GM23248 (cell line): ENCODE measurements around the gene SNRNP35. TPM values are rescaled to one million over a fixed set of nuclear protein-coding genes. Genes with fewer than 3 reads are reported as not detected.

ENCODE experiments used
- DNase-seq: peaks from one replicate; pipeline ENCODE4 v3.0.0-alpha.2; 2015
- H2AFZ ChIP-seq: fragments of 200-600 bp; sonication (generic); 2 replicates; pipeline ENCODE4 v1.6.1; 2016; ENCODE audit warnings: antibody characterized with exemption
- H3F3A ChIP-seq: fragments of 200-600 bp; sonication (generic); 2 replicates; pipeline ENCODE4 v1.6.1; 2016; ENCODE audit warnings: mild to moderate bottlenecking, antibody characterized with exemption, mixed run types; ENCODE audit not compliant: insufficient read depth
- H3K27ac ChIP-seq: fragments of 200-600 bp; sonication (generic); 2 replicates; pipeline ENCODE4 v1.5.1; 2016; ENCODE audit warnings: mild to moderate bottlenecking
- H3K27me3 ChIP-seq: fragments of 200-600 bp; sonication (generic); replicated peaks from 2 replicates; pipeline ENCODE4 v1.6.1; 2016; ENCODE audit warnings: mild to moderate bottlenecking; ENCODE audit not compliant: insufficient read depth
- H3K36me3 ChIP-seq: fragments of 200-600 bp; sonication (generic); 2 replicates; pipeline ENCODE4 v1.6.1; 2016; ENCODE audit warnings: low read depth, mild to moderate bottlenecking
- H3K4me1 ChIP-seq: fragments of 200-600 bp; sonication (generic); 2 replicates; pipeline ENCODE4 v1.6.1; 2016; ENCODE audit warnings: mild to moderate bottlenecking; ENCODE audit not compliant: insufficient read depth
- H3K4me2 ChIP-seq: fragments of 200-600 bp; sonication (generic); one replicate; pipeline ENCODE4 v1.6.1; 2016; ENCODE audit warnings: mild to moderate bottlenecking; ENCODE audit not compliant: unreplicated experiment
- H3K4me3 ChIP-seq: fragments of 200-600 bp; sonication (generic); 2 replicates; pipeline ENCODE4 v1.5.1; 2016; ENCODE audit warnings: mild to moderate bottlenecking
- H3K79me2 ChIP-seq: fragments of 200-600 bp; sonication (generic); 2 replicates; pipeline ENCODE4 v1.6.1; 2016; ENCODE audit warnings: mild to moderate bottlenecking; ENCODE audit not compliant: insufficient read depth
- H3K9ac ChIP-seq: fragments of 200-600 bp; sonication (generic); 2 replicates; pipeline ENCODE4 v1.6.1; 2016; ENCODE audit warnings: mild to moderate bottlenecking
- H3K9me2 ChIP-seq: fragments of 200-600 bp; sonication (generic); 2 replicates; pipeline ENCODE4 v1.6.1; 2016; ENCODE audit warnings: mixed run types, mild to moderate bottlenecking, moderate library complexity; ENCODE audit not compliant: insufficient read depth
- H3K9me3 ChIP-seq: fragments of 200-600 bp; sonication (generic); one replicate; pipeline ENCODE4 v1.6.1; 2017; ENCODE audit warnings: low read depth
- H4K20me1 ChIP-seq: fragments of 200-600 bp; sonication (generic); 2 replicates; pipeline ENCODE4 v1.6.0; 2016; ENCODE audit not compliant: insufficient read depth
- EZH2 ChIP-seq: fragments of 200-600 bp; sonication (generic); IDR thresholded peaks from 2 replicates; pipeline ENCODE4 v1.6.1; 2018; ENCODE audit warnings: antibody characterized with exemption, mild to moderate bottlenecking; ENCODE audit not compliant: insufficient read depth, poor library complexity, severe bottlenecking
- EZH2phosphoT487 ChIP-seq: fragments of 200-600 bp; sonication (generic); IDR thresholded peaks from 2 replicates; pipeline ENCODE4 v1.6.1; 2018; ENCODE audit warnings: antibody characterized with exemption, moderate library complexity, mild to moderate bottlenecking, low read depth; ENCODE audit not compliant: insufficient read depth
- WGBS, 2 experiments: methylation state at CpG; one replicate each; pipeline ENCODE4 v1.1.6; 2015 to 2017; ENCODE audit warnings: low lambda C conversion rate in 2 of 2, low coverage in 1 of 2; ENCODE audit errors: missing lambda C conversion rate in 2 of 2; 5-methylcytosine and 5-hydroxymethylcytosine counted together
- in situ Hi-C: fragments of 300-500 bp; cut with MboI; formaldehyde crosslinking; loops from 2 replicates; pipeline ENCODE4 v1.15.0; 2020
- polyA plus RNA-seq: library from polyadenylated mRNA; unstranded; fragments of >200 nt; fragmentation: Nextera tagmentation; extraction: Ambion mirVana; gene quantifications from 2 replicates; pipeline ENCODE4 v1.2.1, GENCODE V29; 2016
- total RNA-seq: library from RNA; depleted of rRNA; stranded (reverse); fragments of >200 nt; shearing (Covaris generic); gene quantifications from 2 replicates; pipeline ENCODE4 v1.2.3, GENCODE V29; 2014

SNRNP35 gene
- total and polyA plus RNA-seq, 2 experiments from 2014 or later: 9.8 to 17.6 TPM

DNA sequence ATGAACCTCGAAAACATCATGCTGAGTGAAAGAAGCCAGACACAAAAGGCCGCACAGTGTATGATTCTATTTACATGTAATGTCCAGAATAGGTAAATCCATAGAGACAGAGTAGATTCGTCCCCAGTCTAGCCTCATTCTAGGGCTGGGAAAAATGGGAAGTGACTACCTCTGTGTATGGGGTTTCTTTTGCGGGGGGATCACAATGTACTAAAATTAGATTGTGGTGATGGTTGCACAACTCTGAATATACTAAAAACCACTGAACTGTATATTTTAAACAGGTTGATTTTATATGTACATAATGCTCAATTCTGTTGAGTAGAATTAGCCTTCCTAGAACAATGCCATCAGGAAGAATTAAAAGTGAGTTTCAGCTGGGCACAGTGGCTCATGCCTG lies 15.2 kb upstream of the SNRNP35 start:
- no peak overlapping the region for H3K4me2 ChIP-seq
- no peaks in the 10 kb centered on the region for H3K27me3 ChIP-seq
- no peak overlapping the region for H2AFZ ChIP-seq
- 94 to 95% methylated on average over 4 of the region's 4 CpGs for WGBS, 2 experiments
- no peak overlapping the region for H3K27ac ChIP-seq
- TF ChIP-seq EZH2: no peak
- TF ChIP-seq EZH2phosphoT487: no peak
- H3K9ac ChIP-seq: no peak overlapping the region
- H3K36me3 ChIP-seq: no peaks in the 10 kb centered on the region
- DNase-seq: no peak
- H3K9me2 ChIP-seq: no peaks in the 10 kb centered on the region
- peaks cover 20% of the 10 kb centered on the region; the same call in 1 of the 2 replicates for H3F3A ChIP-seq
- H3K79me2 ChIP-seq: no peaks in the 10 kb centered on the region
- in situ Hi-C loops: no loop called here
- no peak overlapping the region for H3K4me3 ChIP-seq
- H4K20me1 ChIP-seq: no peaks in the 10 kb centered on the region
- H3K4me1 ChIP-seq: peaks cover 20% of the 10 kb centered on the region
- H3K9me3 ChIP-seq: no peaks in the 10 kb centered on the region

DNA sequence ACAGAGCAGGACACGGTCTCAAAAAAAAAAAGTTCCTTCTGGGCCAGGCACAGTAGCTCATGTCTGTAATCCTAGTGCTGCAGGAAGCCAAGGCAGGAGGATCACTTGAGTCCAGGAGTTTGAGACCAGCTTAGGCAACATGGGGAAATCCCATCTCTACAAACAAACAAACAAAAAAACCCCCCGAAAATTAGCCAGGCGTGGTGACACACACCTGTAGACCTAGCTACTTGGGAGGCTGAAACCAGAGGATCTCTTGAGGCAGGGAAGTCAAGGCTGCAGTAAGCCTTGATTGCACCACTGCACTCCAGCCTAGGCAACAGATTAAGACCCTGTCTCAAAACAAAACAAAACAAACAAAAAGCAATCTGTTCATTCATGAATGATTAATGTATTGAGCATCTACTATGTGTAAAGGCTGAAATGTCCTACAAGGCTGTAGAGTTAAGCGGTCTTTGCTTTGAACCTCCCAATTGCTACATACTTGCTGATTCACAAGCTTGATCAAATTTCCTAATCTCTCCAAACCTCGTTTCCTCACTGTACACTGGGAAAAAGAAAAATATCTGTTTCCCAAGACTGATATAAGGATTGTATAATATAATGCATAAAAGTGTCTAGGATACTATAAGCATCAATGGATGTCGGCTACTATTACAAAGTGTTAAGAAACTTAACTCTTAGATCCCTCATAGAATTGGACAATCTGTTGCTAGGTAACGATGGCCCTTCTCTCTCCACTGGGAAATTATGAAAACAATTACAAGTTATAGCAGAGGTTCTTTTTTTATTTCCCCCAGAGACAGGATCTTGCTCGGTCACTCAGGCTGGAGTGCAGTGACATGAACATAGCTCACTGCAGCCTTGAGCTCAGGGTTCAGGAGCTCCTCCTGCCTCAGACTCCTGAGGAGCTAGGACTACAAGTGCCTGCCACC lies 13.6 kb upstream of the SNRNP35 start:
- H3F3A ChIP-seq: peaks cover 20% of the 10 kb centered on the region; the same call in 1 of the 2 replicates
- TF ChIP-seq EZH2phosphoT487 (no peak), EZH2 (no peak)
- no peaks in the 10 kb centered on the region for H4K20me1 ChIP-seq
- no peaks in the 10 kb centered on the region for H3K9me2 ChIP-seq
- no peaks in the 10 kb centered on the region for H3K9me3 ChIP-seq
- in situ Hi-C loops: no loop called here
- peak overlapping the region; percentile 24 for H3K4me2 ChIP-seq
- H3K36me3 ChIP-seq: no peaks in the 10 kb centered on the region
- peak; percentile 86 for DNase-seq
- peaks cover 20% of the 10 kb centered on the region for H3K4me1 ChIP-seq
- peak overlapping the region; percentile 71 for H3K27ac ChIP-seq
- peak overlapping the region; percentile 0; the same call in 1 of the 2 replicates for H2AFZ ChIP-seq
- H3K27me3 ChIP-seq: no peaks in the 10 kb centered on the region
- WGBS, 2 experiments: 40 to 49% methylated on average over 8 of the region's 8 CpGs
- H3K4me3 ChIP-seq: no peak overlapping the region
- peak overlapping the region; percentile 16; the same call in 1 of the 2 replicates for H3K9ac ChIP-seq
- H3K79me2 ChIP-seq: no peaks in the 10 kb centered on the region

DNA sequence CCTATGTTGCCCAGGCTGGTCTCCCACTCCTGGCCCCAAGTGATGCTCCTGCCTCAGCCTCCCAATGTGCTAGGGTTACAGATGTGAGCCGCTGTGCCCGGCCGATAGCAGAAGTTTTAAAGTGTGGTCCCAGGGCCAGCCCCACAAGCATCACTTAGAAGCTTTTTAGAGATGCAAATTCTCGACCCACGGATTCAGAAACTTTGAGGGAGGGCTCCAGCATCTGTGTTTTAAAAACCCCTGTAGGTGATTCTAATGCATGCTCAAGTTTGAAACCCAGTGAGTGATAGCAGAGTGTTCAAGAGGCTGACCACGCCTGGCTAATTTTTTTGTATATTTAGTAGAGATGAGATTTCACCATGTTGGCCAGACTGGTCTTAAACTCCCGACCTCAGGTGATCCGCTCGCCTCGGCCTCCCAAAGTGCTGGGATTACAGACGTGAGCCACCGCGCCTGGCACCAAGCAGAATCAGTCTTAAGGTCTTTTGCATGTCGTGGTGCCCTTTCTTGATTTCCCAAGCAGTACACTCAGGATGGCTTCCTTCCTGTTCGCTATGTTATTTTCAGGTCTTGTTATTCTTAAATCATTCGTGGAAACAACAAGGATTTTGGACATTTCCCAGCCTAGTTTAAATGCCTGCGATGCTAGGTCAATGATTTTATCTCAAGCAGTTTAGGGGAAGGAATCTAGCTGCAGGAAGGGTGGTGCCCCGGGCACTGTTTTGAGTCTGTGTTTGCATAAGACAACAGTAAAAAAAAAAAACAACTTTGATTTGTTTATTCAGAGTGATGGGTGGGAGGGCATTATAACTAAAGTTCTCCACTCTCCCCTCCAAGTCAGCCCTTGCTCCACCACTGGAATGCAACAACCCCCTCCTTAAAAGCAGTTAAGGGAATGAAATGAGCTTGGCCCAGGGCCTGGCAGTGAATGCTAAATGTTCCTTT lies 12.3 kb upstream of the SNRNP35 start:
- TF ChIP-seq EZH2phosphoT487 (no peak), EZH2 (no peak)
- 0 out of 2 replicates have a peak overlapping the region, but pooled peaks have one; percentile 18 for H3K4me3 ChIP-seq
- H3K9ac ChIP-seq: peak overlapping the region; percentile 55
- no peaks in the 10 kb centered on the region for H3K79me2 ChIP-seq
- DNase-seq: peak; percentile 76
- peaks cover 20% of the 10 kb centered on the region; the same call in 1 of the 2 replicates for H3F3A ChIP-seq
- H3K4me2 ChIP-seq: peak overlapping the region; percentile 64
- peak overlapping the region; percentile 88 for H2AFZ ChIP-seq
- H3K4me1 ChIP-seq: peaks cover 20% of the 10 kb centered on the region
- H3K27ac ChIP-seq: peak overlapping the region; percentile 71
- in situ Hi-C loops: no loop called here
- no peaks in the 10 kb centered on the region for H3K9me3 ChIP-seq
- H3K9me2 ChIP-seq: no peaks in the 10 kb centered on the region
- no peaks in the 10 kb centered on the region for H3K36me3 ChIP-seq
- H3K27me3 ChIP-seq: no peaks in the 10 kb centered on the region
- H4K20me1 ChIP-seq: no peaks in the 10 kb centered on the region
- WGBS, 2 experiments: 37 to 39% methylated on average over 18 of the region's 18 CpGs

DNA sequence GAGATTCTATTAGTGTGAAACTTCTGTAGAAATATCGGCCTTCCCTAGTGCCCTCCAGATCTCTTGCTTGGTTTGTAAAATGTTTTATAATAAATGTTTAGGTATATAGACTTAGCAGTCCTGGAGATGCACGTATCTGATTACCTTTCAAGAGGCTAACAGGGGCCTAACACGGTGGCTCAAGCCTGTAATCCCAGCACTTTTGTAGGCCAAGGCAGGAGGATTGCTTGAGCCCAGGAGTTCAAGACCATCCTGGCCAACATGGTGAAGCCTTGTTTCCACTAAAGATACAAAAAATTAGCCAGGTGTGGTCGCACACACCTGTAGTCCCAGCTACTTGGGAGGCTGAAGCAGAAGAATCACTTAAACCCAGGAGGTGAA lies 11.6 kb upstream of the SNRNP35 start:
- H3K4me1 ChIP-seq: peaks cover 20% of the 10 kb centered on the region
- H3K9ac ChIP-seq: peak overlapping the region; percentile 55
- peak overlapping the region; percentile 64 for H3K4me2 ChIP-seq
- H3K9me2 ChIP-seq: no peaks in the 10 kb centered on the region
- peak overlapping the region; percentile 88 for H2AFZ ChIP-seq
- peak overlapping the region; percentile 71 for H3K27ac ChIP-seq
- H4K20me1 ChIP-seq: no peaks in the 10 kb centered on the region
- in situ Hi-C loops: no loop called here
- H3F3A ChIP-seq: peaks cover 20% of the 10 kb centered on the region; the same call in 1 of the 2 replicates
- H3K4me3 ChIP-seq: 0 out of 2 replicates have a peak overlapping the region, but pooled peaks have one; percentile 18
- TF ChIP-seq EZH2phosphoT487 (no peak), EZH2 (no peak)
- H3K27me3 ChIP-seq: no peaks in the 10 kb centered on the region
- no peaks in the 10 kb centered on the region for H3K36me3 ChIP-seq
- whole genome bisulfite sequencing, 2 experiments: 54 to 56% methylated on average over 4 of the region's 4 CpGs
- H3K79me2 ChIP-seq: no peaks in the 10 kb centered on the region
- no peak for DNase-seq
- H3K9me3 ChIP-seq: no peaks in the 10 kb centered on the region
